Fibroblast of lung (primary cell): ENCODE results near the gene S100A3. TPM values are rescaled to one million over a fixed set of nuclear protein-coding genes. Genes with fewer than 3 reads are reported as not detected.
A peak's percentile ranks its signal among the peaks of the same experiment; 100 is the strongest.

Experiments
- DNase-seq, 2 donors: peaks; one replicate each; pipeline versions ENCODE4 v3.0.0 to v3.0.0-alpha.2; 2010; ENCODE audit warnings: low read depth in 2 of 2
- H2AFZ ChIP-seq: 2 replicates; pipeline ENCODE4 v1.5.1; 2012; ENCODE audit warnings: low read length, control low read depth, inconsistent platforms
- H3K27ac ChIP-seq: 2 replicates; pipeline ENCODE4 v1.5.1; 2011; ENCODE audit warnings: low read length, control low read depth; ENCODE audit not compliant: insufficient read depth
- H3K27me3 ChIP-seq: 2 replicates; pipeline ENCODE4 v1.5.1; 2011; ENCODE audit warnings: mild to moderate bottlenecking, low read length; ENCODE audit not compliant: control insufficient read depth, insufficient read depth
- H3K36me3 ChIP-seq: 2 replicates; pipeline ENCODE4 v1.5.1; 2011; ENCODE audit warnings: low read length; ENCODE audit not compliant: control insufficient read depth, insufficient read depth
- H3K4me1 ChIP-seq: 2 replicates; pipeline ENCODE4 v1.5.1; 2011; ENCODE audit warnings: low read length; ENCODE audit not compliant: control insufficient read depth, insufficient read depth; ENCODE audit errors: extremely low read depth
- H3K4me2 ChIP-seq: 2 replicates; pipeline ENCODE4 v1.5.1; 2011; ENCODE audit warnings: low read length, control low read depth; ENCODE audit not compliant: insufficient read depth; ENCODE audit errors: extremely low read depth
- H3K4me3 ChIP-seq, 4 experiments: fragments of 200-600 bp in 1 of 4; sonication (generic) in 1 of 4; replicated peaks in 1 of 4; 2 replicates each; pipeline ENCODE4 v1.5.1; 2011 to 2016; ENCODE audit warnings: low read length in 4 of 4, low read depth in 3 of 4, mild to moderate bottlenecking in 3 of 4, control low read depth in 2 of 4, inconsistent platforms in 1 of 4, mixed read lengths in 1 of 4; ENCODE audit not compliant: insufficient read depth in 1 of 4; ENCODE audit errors: control extremely low read depth in 1 of 4
- H3K79me2 ChIP-seq: 2 replicates; pipeline ENCODE4 v1.5.1; 2012; ENCODE audit warnings: mild to moderate bottlenecking, low read length, inconsistent platforms; ENCODE audit not compliant: control insufficient read depth, insufficient read depth
- H3K9ac ChIP-seq: 2 replicates; pipeline ENCODE4 v1.5.1; 2011; ENCODE audit warnings: mild to moderate bottlenecking, low read length, control low read depth; ENCODE audit not compliant: insufficient read depth
- H3K9me3 ChIP-seq: 2 replicates; pipeline ENCODE4 v1.5.1; 2012; ENCODE audit warnings: low read depth, low read length; ENCODE audit not compliant: control insufficient read depth, insufficient read depth
- H4K20me1 ChIP-seq: 2 replicates; pipeline ENCODE4 v1.5.1; 2011; ENCODE audit warnings: low read length; ENCODE audit not compliant: control insufficient read depth, insufficient read depth; ENCODE audit errors: extremely low read depth
- EZH2 ChIP-seq: IDR thresholded peaks from 2 replicates; pipeline ENCODE4 v1.5.1; 2012; ENCODE audit warnings: low read length, control low read depth, mild to moderate bottlenecking; ENCODE audit errors: missing control alignments
- polyA plus RNA-seq, 2 donors: library from polyadenylated mRNA; depleted of rRNA in 1 of 2; stranded (reverse) in 1 of 2; unstranded in 1 of 2; fragments of >200 nt; gene quantifications; 2 replicates each; pipeline ENCODE4 v1.2.1, GENCODE V29; 2011 to 2012; ENCODE audit warnings: missing spikeins in 1 of 2
- total RNA-seq: library from RNA; depleted of rRNA; stranded (reverse); fragments of >200 nt; gene quantifications from 2 replicates; pipeline ENCODE4 v1.2.1, GENCODE V29; 2014
- TF ChIP-seq, protein P1 (sequence below), 2 donors: IDR thresholded peaks in 1 of 2; conservative IDR thresholded peaks in 1 of 2; 1 replicate in 1 of 2; 2 replicates in 1 of 2; pipeline ENCODE4 v1.5.1; 2011 to 2012; ENCODE audit warnings: low read length in 2 of 2, control low read depth in 1 of 2, inconsistent platforms in 1 of 2, low read depth in 1 of 2, mild to moderate bottlenecking in 1 of 2

S100A3 gene
- total and polyA plus RNA-seq, 2 donors (not counting 1 experiment from before 2014, with no cell fraction given), result 6.8 to 14.8 TPM

DNA sequence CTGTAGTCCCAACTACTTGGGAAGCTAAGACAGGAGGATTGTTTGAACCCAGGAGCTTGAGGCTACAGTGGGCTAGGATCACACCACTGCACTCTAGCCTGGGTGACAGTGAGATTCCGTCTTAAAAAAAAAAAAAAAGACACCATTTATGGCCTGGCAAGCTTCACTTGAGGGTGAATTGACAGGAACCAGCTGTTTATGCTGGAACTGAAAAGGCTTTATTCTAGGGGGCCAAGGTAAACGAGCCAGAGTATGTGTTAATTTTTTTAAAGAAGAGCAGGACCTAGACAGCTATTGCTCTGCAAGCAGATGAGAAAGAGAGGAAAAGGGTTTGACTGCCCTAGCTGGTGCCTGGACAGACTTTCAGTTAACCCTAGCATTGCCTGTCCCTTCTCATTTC, 50.3 kb downstream of the S100A3 start:
- H3K4me3 ChIP-seq, result no peak overlapping the region
- DNase-seq, result peak in 1 of 2 donors; percentile 60
- TF ChIP-seq EZH2, result no peak
- TF ChIP-seq, protein P1, sequence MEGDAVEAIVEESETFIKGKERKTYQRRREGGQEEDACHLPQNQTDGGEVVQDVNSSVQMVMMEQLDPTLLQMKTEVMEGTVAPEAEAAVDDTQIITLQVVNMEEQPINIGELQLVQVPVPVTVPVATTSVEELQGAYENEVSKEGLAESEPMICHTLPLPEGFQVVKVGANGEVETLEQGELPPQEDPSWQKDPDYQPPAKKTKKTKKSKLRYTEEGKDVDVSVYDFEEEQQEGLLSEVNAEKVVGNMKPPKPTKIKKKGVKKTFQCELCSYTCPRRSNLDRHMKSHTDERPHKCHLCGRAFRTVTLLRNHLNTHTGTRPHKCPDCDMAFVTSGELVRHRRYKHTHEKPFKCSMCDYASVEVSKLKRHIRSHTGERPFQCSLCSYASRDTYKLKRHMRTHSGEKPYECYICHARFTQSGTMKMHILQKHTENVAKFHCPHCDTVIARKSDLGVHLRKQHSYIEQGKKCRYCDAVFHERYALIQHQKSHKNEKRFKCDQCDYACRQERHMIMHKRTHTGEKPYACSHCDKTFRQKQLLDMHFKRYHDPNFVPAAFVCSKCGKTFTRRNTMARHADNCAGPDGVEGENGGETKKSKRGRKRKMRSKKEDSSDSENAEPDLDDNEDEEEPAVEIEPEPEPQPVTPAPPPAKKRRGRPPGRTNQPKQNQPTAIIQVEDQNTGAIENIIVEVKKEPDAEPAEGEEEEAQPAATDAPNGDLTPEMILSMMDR (conservative IDR thresholded peaks at IDR 0.05 in 1 of 2, IDR thresholded peaks at IDR 0.05 in 1 of 2; ENCODE audit: low read depth in 1 of 2, low read length in 2 of 2), result no peak
- H3K9ac ChIP-seq, result no peak overlapping the region
- H2AFZ ChIP-seq, result no peak overlapping the region
- H3K4me1 ChIP-seq, result no peaks in the 10 kb centered on the region
- H3K79me2 ChIP-seq, result no peaks in the 10 kb centered on the region
- H3K27ac ChIP-seq, result no peak overlapping the region
- no peaks in the 10 kb centered on the region for H3K9me3 ChIP-seq
- no peak overlapping the region for H3K4me2 ChIP-seq
- no peaks in the 10 kb centered on the region for H4K20me1 ChIP-seq
- no peaks in the 10 kb centered on the region for H3K36me3 ChIP-seq
- H3K27me3 ChIP-seq, result peaks cover 4% of the 10 kb centered on the region

Other genes with a start within 250 kb of the S100A3 start
- not detected in 2 replicates for gene PGLYRP3, start 236.3 kb downstream of the S100A3 start, total RNA-seq
- gene PGLYRP3, start 236.3 kb downstream of the S100A3 start, polyA plus RNA-seq, result not detected in 2 replicates
- not detected in 2 replicates for gene PGLYRP4, start 200.4 kb downstream of the S100A3 start, total RNA-seq
- not detected in 2 replicates for gene PGLYRP4, start 200.4 kb downstream of the S100A3 start, polyA plus RNA-seq
- gene S100A9, start 191.4 kb downstream of the S100A3 start, total RNA-seq, result not detected in 2 replicates
- gene S100A9, start 191.4 kb downstream of the S100A3 start, polyA plus RNA-seq, result not detected in 2 replicates
- not detected in 2 replicates for gene S100A12, start 173.6 kb downstream of the S100A3 start, total RNA-seq
- gene S100A12, start 173.6 kb downstream of the S100A3 start, polyA plus RNA-seq, result not detected in 2 replicates
- not detected in 2 replicates for gene S100A8, start 158.2 kb downstream of the S100A3 start, total RNA-seq
- not detected in 2 replicates for gene S100A8, start 158.2 kb downstream of the S100A3 start, polyA plus RNA-seq
- gene S100A7A, start 132.7 kb downstream of the S100A3 start, total RNA-seq, result not detected in 2 replicates
- not detected in 2 replicates for gene S100A7A, start 132.7 kb downstream of the S100A3 start, polyA plus RNA-seq
- gene S100A7, start 88.6 kb downstream of the S100A3 start, total RNA-seq, result not detected in 2 replicates
- gene S100A7, start 88.6 kb downstream of the S100A3 start, polyA plus RNA-seq, result not detected in 2 replicates
- gene S100A6, start 13.3 kb downstream of the S100A3 start, total RNA-seq, result 2,061 and 4,042 TPM in 2 replicates
- gene S100A6, start 13.3 kb downstream of the S100A3 start, polyA plus RNA-seq, result 1,280 and 2,637 TPM in 2 replicates
- not detected in 2 replicates for gene S100A5, start 8.3 kb downstream of the S100A3 start, total RNA-seq
- 0.20 and 0.24 TPM in 2 replicates for gene S100A5, start 8.3 kb downstream of the S100A3 start, polyA plus RNA-seq
- 85.3 and 287 TPM in 2 replicates for gene S100A4, start 3.5 kb downstream of the S100A3 start, total RNA-seq
- 371 and 928 TPM in 2 replicates for gene S100A4, start 3.5 kb downstream of the S100A3 start, polyA plus RNA-seq
- 1.5 and 3.6 TPM in 2 replicates for gene S100A2, start 16.6 kb upstream of the S100A3 start, total RNA-seq
- gene S100A2, start 16.6 kb upstream of the S100A3 start, polyA plus RNA-seq, result 4.8 and 10.3 TPM in 2 replicates
- gene S100A16, start 63.9 kb upstream of the S100A3 start, total RNA-seq, result 121 and 122 TPM in 2 replicates
- gene S100A16, start 63.9 kb upstream of the S100A3 start, polyA plus RNA-seq, result 182 and 632 TPM in 2 replicates
- 0.26 and 0.33 TPM in 2 replicates for gene S100A14, start 67.1 kb upstream of the S100A3 start, total RNA-seq
- gene S100A14, start 67.1 kb upstream of the S100A3 start, polyA plus RNA-seq, result 0.40 and 0.51 TPM in 2 replicates
- gene S100A13, start 78.2 kb upstream of the S100A3 start, total RNA-seq, result 105 and 172 TPM in 2 replicates
- gene S100A13, start 78.2 kb upstream of the S100A3 start, polyA plus RNA-seq, result 399 TPM in 2 replicates
- 0.17 TPM in 1 of 2 replicates, not detected in the other for gene S100A1, start 79.2 kb upstream of the S100A3 start, total RNA-seq
- 0.98 and 9.7 TPM in 2 replicates for gene S100A1, start 79.2 kb upstream of the S100A3 start, polyA plus RNA-seq
- gene CHTOP, start 84.8 kb upstream of the S100A3 start, total RNA-seq, result 22.6 and 34.0 TPM in 2 replicates
- gene CHTOP, start 84.8 kb upstream of the S100A3 start, polyA plus RNA-seq, result 47.6 and 52.2 TPM in 2 replicates
- 72.7 and 76.5 TPM in 2 replicates for gene SNAPIN, start 109.4 kb upstream of the S100A3 start, total RNA-seq
- gene SNAPIN, start 109.4 kb upstream of the S100A3 start, polyA plus RNA-seq, result 52.0 and 56.8 TPM in 2 replicates
- 129 and 135 TPM in 2 replicates for gene ILF2, start 121.7 kb upstream of the S100A3 start, total RNA-seq
- gene ILF2, start 121.7 kb upstream of the S100A3 start, polyA plus RNA-seq, result 235 and 344 TPM in 2 replicates
- gene NPR1, start 129.4 kb upstream of the S100A3 start, total RNA-seq, result 0.66 and 2.1 TPM in 2 replicates
- gene NPR1, start 129.4 kb upstream of the S100A3 start, polyA plus RNA-seq, result 0.14 and 0.60 TPM in 2 replicates
- 30.0 and 37.3 TPM in 2 replicates for gene INTS3, start 178.8 kb upstream of the S100A3 start, total RNA-seq
- gene INTS3, start 178.8 kb upstream of the S100A3 start, polyA plus RNA-seq, result 31.4 and 42.2 TPM in 2 replicates
- gene SLC27A3, start 226.1 kb upstream of the S100A3 start, total RNA-seq, result 30.6 and 34.4 TPM in 2 replicates
- 9.3 and 9.7 TPM in 2 replicates for gene SLC27A3, start 226.1 kb upstream of the S100A3 start, polyA plus RNA-seq